ENCODE measurements around the gene PEX3. TPM values are rescaled to one million over a fixed set of nuclear protein-coding genes. Genes with fewer than 3 reads are reported as not detected.

The PEX3 gene
- total and polyA plus RNA-seq, 2 of the 4 experiments (the other 2 are of a cell fraction): 13.3 to 13.7 TPM

DNA sequence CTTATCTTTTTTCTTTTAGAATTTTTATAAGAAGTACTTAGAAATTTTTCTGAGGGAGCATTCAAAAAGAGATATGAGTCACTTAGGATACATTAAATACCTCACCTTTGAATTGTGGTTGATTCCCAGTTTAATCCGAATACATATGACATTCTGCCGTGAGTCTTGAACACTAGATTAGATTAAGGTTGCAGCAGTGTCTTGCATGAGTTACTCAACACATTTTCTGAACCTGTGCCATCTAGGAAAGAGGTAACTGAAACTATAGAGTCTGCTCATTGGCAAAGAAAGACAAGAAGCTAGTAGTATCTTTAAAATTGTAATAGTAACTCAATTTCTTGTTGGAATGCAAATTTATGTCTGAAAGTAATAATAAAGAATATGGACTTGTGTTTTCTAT, 14.9 kb downstream of the PEX3 start:
- no peak overlapping the region for H3K4ac ChIP-seq (ENCODE audit: low read depth, low read length)
- H3K18ac ChIP-seq (ENCODE audit: low read depth, low read length): no peak overlapping the region
- no peak overlapping the region for H3K23ac ChIP-seq (ENCODE audit: low read depth, low read length)
- H2AK5ac ChIP-seq (ENCODE audit: low read depth, low read length): no peak overlapping the region
- no peak overlapping the region for H3K9ac ChIP-seq (ENCODE audit: low read depth, low read length)
- H2BK20ac ChIP-seq (ENCODE audit: low read depth, low read length): no peak overlapping the region
- dilution Hi-C loops (cut with HindIII; ENCODE audit: low sequenced_read_pairs, unreplicated experiment): no loop called here
- no peak overlapping the region for H3K4me2 ChIP-seq (ENCODE audit: low read depth, low read length)
- 0 out of 4 replicates have a peak, but pooled peaks cover 0 to 2% of the 10 kb centered on the region in 2 experiments for H3K79me1 ChIP-seq (ENCODE audit: low read depth in 1 of 2, low read length in 2 of 2)
- H3K27ac ChIP-seq (ENCODE audit: insufficient read depth, low read length): no peak overlapping the region
- no peaks in the 10 kb centered on the region for H3K4me1 ChIP-seq (ENCODE audit: control insufficient read depth, insufficient read depth, low read length)
- H3K27me3 ChIP-seq (ENCODE audit: control insufficient read depth, insufficient read depth, low read length): no peaks in the 10 kb centered on the region
- H3K36me3 ChIP-seq (ENCODE audit: control insufficient read depth, insufficient read depth, low read length): peaks cover 6% of the 10 kb centered on the region
- no peak overlapping the region for H2AFZ ChIP-seq (replicated peaks; ENCODE audit: low read length, poor library complexity)
- no peak for ATAC-seq (ENCODE audit: low read depth)
- H3K4me3 ChIP-seq (ENCODE audit: insufficient read depth, low read depth, low read length): no peak overlapping the region
- no peaks in the 10 kb centered on the region for H3K9me3 ChIP-seq (ENCODE audit: control insufficient read depth, insufficient read depth, low read length)
- no peak overlapping the region for H2BK15ac ChIP-seq (ENCODE audit: low read depth, low read length)
- no peak overlapping the region for H4K8ac ChIP-seq (ENCODE audit: low read depth in 2 of 2, low read length in 2 of 2)
- WGBS, 2 experiments (ENCODE audit: extremely low coverage in 2 of 2, insufficient read length in 1 of 2): no CpG with 5 or more reads among the region's 2 CpGs
- no TSS peak for BruUV-seq (replicated peaks)
- no peak overlapping the region for H3K14ac ChIP-seq (replicated peaks; ENCODE audit: low read depth, low read length)
- H2BK5ac ChIP-seq (ENCODE audit: low read depth, low read length, poor library complexity, severe bottlenecking): no peak overlapping the region
- no peak for DNase-seq
- H4K5ac ChIP-seq (ENCODE audit: low read depth, low read length): no peak overlapping the region
- no peak overlapping the region for H3K56ac ChIP-seq (ENCODE audit: extremely low read depth, insufficient read depth, low read length)
- intact Hi-C loops (cut with micrococcal nuclease): no loop called here
- no peaks in the 10 kb centered on the region for H3K9me1 ChIP-seq (ENCODE audit: insufficient read depth, low read length)
- no peaks in the 10 kb centered on the region for H4K20me1 ChIP-seq (ENCODE audit: insufficient read depth, low read length)
- CTCF ChIA-PET: no interaction called here
- in situ Hi-C loops (cut with MboI; ENCODE audit: low sequenced_read_pairs): no loop called here
- no peak overlapping the region for H2BK120ac ChIP-seq (ENCODE audit: low read depth, low read length)
- H4K91ac ChIP-seq (ENCODE audit: insufficient read depth, low read depth, low read length): no peak overlapping the region
- H2AK9ac ChIP-seq (replicated peaks; ENCODE audit: low read depth, low read length, poor library complexity): no peak overlapping the region
- TF ChIP-seq FOS (IDR thresholded peaks at IDR 0.05; ENCODE audit: low read depth, low read length): no peak
- TF ChIP-seq RFX5 (IDR thresholded peaks at IDR 0.05; ENCODE audit: low read depth, low read length): no peak
- no peak for TF ChIP-seq SMC3 (IDR thresholded peaks at IDR 0.05; ENCODE audit: low read depth, low read length)
- TF ChIP-seq CEBPB (IDR thresholded peaks at IDR 0.05; ENCODE audit: low read depth, low read length): no peak
- POLR2A ChIA-PET (ENCODE audit: unreplicated experiment): no interaction called here
